Progenitor cell of endocrine pancreas (in vitro differentiated cells): Measurements from ENCODE around the gene STPG4. TPM values are rescaled to one million over a fixed set of nuclear protein-coding genes. Genes with fewer than 3 reads are reported as not detected.
"Not testable (repeated sequence)": the region's sequence is repeated elsewhere in the genome, so short reads cannot be mapped to it uniquely, and the experiment has no call there.

ENCODE experiments used
- DNase-seq: peaks from one replicate; pipeline ENCODE4 v3.0.0; 2021; ENCODE audit warnings: low spot score; ENCODE audit not compliant: unreplicated experiment
- H3K27ac Mint-ChIP-seq: 2 replicates; pipeline ENCODE4 v1.8.0; 2021; ENCODE audit warnings: mild to moderate bottlenecking, moderate library complexity, mixed read lengths
- H3K27me3 Mint-ChIP-seq: 2 replicates; pipeline ENCODE4 v1.8.0; 2021; ENCODE audit warnings: mixed read lengths
- H3K36me3 Mint-ChIP-seq: 2 replicates; pipeline ENCODE4 v1.8.0; 2022; ENCODE audit warnings: mixed read lengths; ENCODE audit not compliant: insufficient read depth
- H3K4me1 Mint-ChIP-seq: 2 replicates; pipeline ENCODE4 v1.8.0; 2021; ENCODE audit warnings: low read depth, mixed read lengths
- H3K4me3 Mint-ChIP-seq: 2 replicates; pipeline ENCODE4 v1.8.0; 2021; ENCODE audit warnings: low read depth, mild to moderate bottlenecking, moderate library complexity, mixed read lengths
- H3K9me3 Mint-ChIP-seq: 2 replicates; pipeline ENCODE4 v1.8.0; 2021; ENCODE audit warnings: low read depth, mixed read lengths
- CTCF ChIP-seq: fragments of 200-600 bp; sonication (generic); IDR thresholded peaks from one replicate; pipeline ENCODE4 v1.5.0; 2021; ENCODE audit warnings: antibody characterized with exemption, mild to moderate bottlenecking; ENCODE audit not compliant: unreplicated experiment
- total RNA-seq: library from RNA; stranded (reverse); gene quantifications from 2 replicates; pipeline ENCODE4 v1.2.1, GENCODE V29; 2021

Gene STPG4
- total RNA-seq, 1 donor from 2014 or later: 0.34 TPM

DNA sequence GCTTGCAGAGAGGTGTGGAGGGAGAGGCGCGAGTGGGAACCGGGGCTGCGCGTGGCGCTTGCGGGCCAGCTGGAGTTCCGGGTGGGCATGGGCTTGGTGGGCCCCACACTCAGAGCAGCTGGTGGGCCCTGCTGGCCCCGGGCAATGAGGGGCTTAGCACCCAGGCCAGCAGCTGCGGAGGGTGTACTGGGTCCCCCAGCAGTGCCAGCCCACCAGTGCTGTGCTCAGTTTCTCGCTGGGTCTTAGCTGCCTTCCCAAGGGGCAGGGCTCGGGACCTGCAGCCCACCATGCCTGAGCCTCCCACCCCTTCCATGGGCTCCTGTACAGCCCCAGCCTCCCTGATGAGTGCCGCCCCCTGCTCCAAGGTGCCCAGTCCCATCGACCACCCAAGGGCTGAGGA is 55.4 kb downstream of the STPG4 start:
- H3K4me1 Mint-ChIP-seq, H3K4me3 Mint-ChIP-seq, H3K27me3 Mint-ChIP-seq, DNase-seq, H3K36me3 Mint-ChIP-seq, H3K27ac Mint-ChIP-seq: not testable (repeated sequence)
- peaks cover 17% of the 10 kb centered on the region for H3K9me3 Mint-ChIP-seq

DNA sequence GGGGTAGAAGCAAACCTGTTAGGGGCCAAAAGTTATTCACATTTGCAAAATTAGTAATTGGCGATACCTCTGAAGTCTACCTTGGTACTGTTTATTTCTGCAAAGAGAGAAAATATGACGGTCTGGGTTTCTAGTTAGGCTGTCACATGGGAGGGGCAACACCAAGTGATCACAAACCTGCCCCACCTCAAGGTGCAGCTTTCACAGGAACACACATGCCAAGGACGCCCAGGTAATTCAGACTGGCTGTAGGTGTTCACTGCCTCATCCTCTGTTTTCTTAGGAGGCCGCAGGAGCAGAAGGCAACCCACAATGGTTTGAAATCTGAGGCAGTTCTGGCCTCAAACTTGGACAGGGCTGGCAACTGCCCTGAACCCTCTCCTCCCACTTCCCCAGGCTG is 56.2 kb downstream of the STPG4 start:
- Mint-ChIP-seq H3K27ac (no peak overlapping the region), H3K27me3 (peaks cover 10% of the 10 kb centered on the region), H3K36me3 (no peaks in the 10 kb centered on the region), H3K4me3 (no peak overlapping the region), H3K9me3 (peaks cover 17% of the 10 kb centered on the region), H3K4me1 (no peaks in the 10 kb centered on the region)
- TF ChIP-seq CTCF: no peak
- no peak for DNase-seq

DNA sequence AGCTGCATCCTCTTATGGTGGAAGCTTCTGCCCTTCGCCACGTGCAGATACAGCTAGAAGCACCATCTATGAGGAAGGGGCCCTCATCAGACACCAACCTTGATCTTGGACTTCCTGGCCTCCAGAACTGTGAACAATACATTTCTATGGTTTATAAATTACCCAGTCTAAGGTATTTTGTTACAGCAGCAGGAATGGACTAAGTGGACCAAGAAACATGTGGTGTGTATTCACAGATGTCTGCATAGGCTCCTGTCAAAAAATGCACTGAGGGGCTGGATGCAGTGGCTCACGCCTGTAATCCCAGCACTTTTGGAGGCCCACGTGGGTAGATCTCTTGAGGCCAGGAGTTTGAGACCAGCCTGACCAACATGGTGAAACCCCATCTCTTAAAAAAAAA is 57.5 kb downstream of the STPG4 start:
- DNase-seq: no peak
- Mint-ChIP-seq H3K27me3 (peaks cover 12% of the 10 kb centered on the region), H3K36me3 (no peaks in the 10 kb centered on the region)

GRCh38 chr2:47096451-47096850 is 58.7 kb downstream of the STPG4 start:
- no peak for DNase-seq
- Mint-ChIP-seq H3K27me3 (peaks cover 12% of the 10 kb centered on the region), H3K4me1 (no peaks in the 10 kb centered on the region), H3K9me3 (peaks cover 7% of the 10 kb centered on the region), H3K27ac (no peak overlapping the region), H3K36me3 (no peaks in the 10 kb centered on the region), H3K4me3 (no peak overlapping the region)
- no peak for TF ChIP-seq CTCF

More for the DNA sequence above, 57.5 kb downstream of the STPG4 start:
- Mint-ChIP-seq H3K9me3 (peaks cover 16% of the 10 kb centered on the region), H3K27ac (no peak overlapping the region), H3K4me1 (no peaks in the 10 kb centered on the region), H3K4me3 (no peak overlapping the region)
- TF ChIP-seq CTCF: no peak

- Mint-ChIP-seq H3K27ac (no peak overlapping the region), H3K4me1 (no peaks in the 10 kb centered on the region), H3K4me3 (no peak overlapping the region), H3K36me3 (no peaks in the 10 kb centered on the region), H3K27me3 (peaks cover 15% of the 10 kb centered on the region), H3K9me3 (peaks cover under 1% of the 10 kb centered on the region)
- no peak for DNase-seq
- no peak for TF ChIP-seq CTCF
Measured at GRCh38 chr2:47095349-47096020, 59.6 kb downstream of the STPG4 start.

DNA sequence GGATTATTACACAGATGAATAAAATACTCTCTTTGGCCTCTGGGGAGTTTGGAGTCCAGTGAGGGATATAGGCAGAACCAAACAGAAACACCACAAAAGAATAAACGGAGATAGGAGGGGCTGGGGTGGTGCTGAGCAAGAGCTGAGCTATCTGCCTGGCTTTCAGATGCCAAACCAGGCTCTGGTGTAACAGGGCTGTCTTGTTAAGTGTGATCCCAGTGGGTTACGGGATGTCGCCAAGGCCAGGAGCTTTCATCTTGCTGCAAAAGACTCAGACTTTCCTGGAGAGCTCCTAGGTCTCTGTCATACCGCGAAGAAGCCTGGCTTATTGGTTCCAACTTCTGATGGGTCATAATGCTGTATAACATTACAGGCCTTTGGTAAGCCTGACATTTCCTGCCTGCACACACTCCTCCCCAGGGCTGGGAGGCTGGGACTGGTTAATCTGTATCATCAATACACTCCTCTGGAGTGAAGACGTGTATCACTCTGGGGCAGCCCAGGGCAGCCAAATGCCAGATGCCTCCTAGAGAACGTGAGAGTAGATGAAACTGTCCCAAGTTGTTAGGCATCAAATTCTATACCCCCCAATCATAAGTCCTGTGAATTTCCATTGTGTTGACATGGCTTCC is 60.5 kb downstream of the STPG4 start:
- Mint-ChIP-seq H3K9me3 (no peaks in the 10 kb centered on the region), H3K36me3 (no peaks in the 10 kb centered on the region), H3K27ac (no peak overlapping the region)

More for the DNA sequence above, 60.5 kb downstream of the STPG4 start:
- H3K4me3 Mint-ChIP-seq: no peak overlapping the region
- H3K27me3 Mint-ChIP-seq: peaks cover 15% of the 10 kb centered on the region
- peaks cover under 1% of the 10 kb centered on the region for H3K4me1 Mint-ChIP-seq
- TF ChIP-seq CTCF: no peak
- no peak for DNase-seq
